ENCODE measurements around the gene HEXB. TPM values are rescaled to one million over a fixed set of nuclear protein-coding genes. Genes with fewer than 3 reads are reported as not detected.

HEXB gene
- total and polyA plus RNA-seq, 2 donors (not counting 3 experiments of a cell fraction or from before 2014, with no cell fraction given), result 128 to 182 TPM

DNA sequence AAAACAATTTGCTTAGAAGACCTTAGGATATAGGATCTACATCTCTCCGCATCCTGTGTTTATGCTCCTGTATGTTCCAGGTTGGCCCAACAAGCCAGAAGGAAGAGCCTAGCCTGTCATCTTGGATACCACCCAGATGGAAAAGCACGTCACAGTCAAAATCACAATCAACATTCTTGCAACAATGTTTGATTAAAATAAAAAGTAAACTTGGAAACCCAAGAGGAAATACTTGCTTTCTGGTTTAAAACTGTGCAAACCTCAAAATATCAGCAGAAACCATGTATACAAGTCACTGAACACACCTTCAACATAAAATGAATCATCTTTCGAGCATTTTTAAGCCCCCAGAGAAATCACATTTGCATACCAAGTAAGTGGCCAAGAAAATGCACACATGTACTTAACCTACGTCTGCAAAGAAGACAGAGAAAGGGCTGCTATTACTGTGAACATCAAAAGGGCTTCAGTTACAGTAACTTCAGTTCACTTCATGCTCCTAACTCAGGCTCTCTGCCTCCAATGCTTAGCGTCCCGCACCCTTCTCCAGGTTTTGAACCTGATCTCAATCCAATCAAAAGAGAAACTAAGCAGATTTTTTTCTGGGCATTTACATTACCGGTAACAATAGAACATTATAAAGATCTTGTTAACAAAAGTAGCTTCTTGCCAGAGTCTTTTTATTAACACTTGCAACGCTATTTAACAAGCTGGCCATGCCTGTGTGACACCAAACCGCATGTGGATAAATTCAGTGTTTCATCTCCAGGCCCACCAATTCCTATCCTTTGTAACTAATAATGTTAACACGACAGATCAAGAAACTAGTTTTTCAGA, 45.8 kb upstream of the HEXB start:
- dilution Hi-C loops (cut with MboI; ENCODE audit: extremely low pct_ligation_motif_present, low sequenced_read_pairs) (no loop called here), intact Hi-C loops (cut with micrococcal nuclease) (no loop called here)
- no TSS peak for BruUV-seq (replicated peaks)
- no peaks in the 10 kb centered on the region for H3K27me3 ChIP-seq (ENCODE audit: control insufficient read depth in 2 of 2, insufficient read depth in 2 of 2, low read length in 2 of 2)
- no peaks in the 10 kb centered on the region for H3K9me1 ChIP-seq (replicated peaks; ENCODE audit: control insufficient read depth, extremely low read depth, insufficient read depth, low read length)
- peak overlapping the region; percentile 81 to 98 (median 82) for H3K4me3 ChIP-seq (replicated peaks in 1 of 3; ENCODE audit: insufficient read depth in 1 of 3, low read depth in 1 of 3, low read length in 3 of 3)
- ChIA-PET POLR2A (interaction anchor here (1.4 to 2.7 kb wide), 5 partner anchors 8 to 427 kb away, joined by 3 to 20 read pairs (median 8); no protein-coding TSS in a partner anchor), CTCF (interaction anchor here (1.2 to 7.4 kb wide), 17 partner anchors 8 to 737 kb away, joined by 3 to 78 read pairs (median 10); no protein-coding TSS in a partner anchor)
- H2AFZ ChIP-seq (ENCODE audit: low read depth, low read length), result no peak overlapping the region
- H4K20me1 ChIP-seq (replicated peaks; ENCODE audit: control insufficient read depth, extremely low read depth, insufficient read depth, low read length), result no peaks in the 10 kb centered on the region
- H3K4me2 ChIP-seq (ENCODE audit: insufficient read depth, low read length), result peak overlapping the region; percentile 94
- peaks cover 60% of the 10 kb centered on the region for H3K4me1 ChIP-seq (ENCODE audit: control insufficient read depth, extremely low read depth, insufficient read depth, low read length)
- H3K9me3 ChIP-seq (replicated peaks; ENCODE audit: control insufficient read depth, insufficient read depth, low read length), result no peaks in the 10 kb centered on the region
- peaks cover 61% of the 10 kb centered on the region for H3K79me2 ChIP-seq (ENCODE audit: control insufficient read depth, insufficient read depth, low read length)
- FAIRE-seq (peak; percentile 69), DNase-seq (ENCODE audit: low read depth, low spot score) (peak; percentile 65)
- peak overlapping the region; percentile 82 for H3K9ac ChIP-seq (replicated peaks; ENCODE audit: extremely low read depth, insufficient read depth, low read length)
- H3K36me3 ChIP-seq (ENCODE audit: control insufficient read depth in 2 of 2, extremely low read depth in 1 of 2, insufficient read depth in 2 of 2, low read length in 2 of 2), result peaks cover 16 to 18% of the 10 kb centered on the region in 2 experiments
- peak overlapping the region; percentile 91 for H3K27ac ChIP-seq (ENCODE audit: insufficient read depth, low read depth, low read length)
- no peak for TF ChIP-seq MYC (IDR thresholded peaks at IDR 0.05; ENCODE audit: low read depth, low read length)
- TF ChIP-seq JUN (IDR thresholded peaks at IDR 0.05; ENCODE audit: borderline replicate concordance, insufficient read depth, insufficient read length, low read depth), result no peak
- no peak for TF ChIP-seq GATA2 (IDR thresholded peaks at IDR 0.05; ENCODE audit: insufficient read depth, insufficient read length, low read depth, low read length)
- TF ChIP-seq, protein P1, sequence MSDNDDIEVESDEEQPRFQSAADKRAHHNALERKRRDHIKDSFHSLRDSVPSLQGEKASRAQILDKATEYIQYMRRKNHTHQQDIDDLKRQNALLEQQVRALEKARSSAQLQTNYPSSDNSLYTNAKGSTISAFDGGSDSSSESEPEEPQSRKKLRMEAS (IDR thresholded peaks at IDR 0.05; ENCODE audit: insufficient read depth, insufficient read length), result no peak
- no peak for TF ChIP-seq POLR2AphosphoS5 (IDR thresholded peaks at IDR 0.05; ENCODE audit: insufficient read depth, low read depth, low read length)
- TF ChIP-seq, protein P2, sequence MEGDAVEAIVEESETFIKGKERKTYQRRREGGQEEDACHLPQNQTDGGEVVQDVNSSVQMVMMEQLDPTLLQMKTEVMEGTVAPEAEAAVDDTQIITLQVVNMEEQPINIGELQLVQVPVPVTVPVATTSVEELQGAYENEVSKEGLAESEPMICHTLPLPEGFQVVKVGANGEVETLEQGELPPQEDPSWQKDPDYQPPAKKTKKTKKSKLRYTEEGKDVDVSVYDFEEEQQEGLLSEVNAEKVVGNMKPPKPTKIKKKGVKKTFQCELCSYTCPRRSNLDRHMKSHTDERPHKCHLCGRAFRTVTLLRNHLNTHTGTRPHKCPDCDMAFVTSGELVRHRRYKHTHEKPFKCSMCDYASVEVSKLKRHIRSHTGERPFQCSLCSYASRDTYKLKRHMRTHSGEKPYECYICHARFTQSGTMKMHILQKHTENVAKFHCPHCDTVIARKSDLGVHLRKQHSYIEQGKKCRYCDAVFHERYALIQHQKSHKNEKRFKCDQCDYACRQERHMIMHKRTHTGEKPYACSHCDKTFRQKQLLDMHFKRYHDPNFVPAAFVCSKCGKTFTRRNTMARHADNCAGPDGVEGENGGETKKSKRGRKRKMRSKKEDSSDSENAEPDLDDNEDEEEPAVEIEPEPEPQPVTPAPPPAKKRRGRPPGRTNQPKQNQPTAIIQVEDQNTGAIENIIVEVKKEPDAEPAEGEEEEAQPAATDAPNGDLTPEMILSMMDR (IDR thresholded peaks at IDR 0.05; ENCODE audit: extremely low read depth in 1 of 2, insufficient read depth in 1 of 2, low read depth in 1 of 2, low read length in 2 of 2), result no peak
- TF ChIP-seq FOS (IDR thresholded peaks at IDR 0.05; ENCODE audit: borderline replicate concordance, insufficient read depth, low read length), result no peak
